ENCODE data around the gene DNASE1.
"Not testable (repeated sequence)": the region's sequence is repeated elsewhere in the genome, so short reads cannot be mapped to it uniquely, and the experiment has no call there.

DNASE1 gene

GRCh38 chr16:3641801-3642396, 12.6 kb upstream of the DNASE1 start:
- DNase-seq (ENCODE audit: low spot score): no peak

GRCh38 chr16:3642397-3643094, 11.9 kb upstream of the DNASE1 start:
- peak; percentile 35 for DNase-seq (ENCODE audit: low spot score)

- no peak for DNase-seq (ENCODE audit: low spot score)
Measured at GRCh38 chr16:3643095-3643730, 11.3 kb upstream of the DNASE1 start.

- no peak for DNase-seq (ENCODE audit: low spot score)
Measured at GRCh38 chr16:3645108-3645503, 9.4 kb upstream of the DNASE1 start.

- DNase-seq (ENCODE audit: low spot score): no peak
Measured at GRCh38 chr16:3645504-3646347, 8.8 kb upstream of the DNASE1 start.

GRCh38 chr16:3646348-3646920, 8.1 kb upstream of the DNASE1 start:
- DNase-seq (ENCODE audit: low spot score): peak; percentile 83

- no peak for DNase-seq (ENCODE audit: low spot score)
Measured at GRCh38 chr16:3650631-3651265, 3.7 kb upstream of the DNASE1 start.

GRCh38 chr16:3651461-3652372, 2.8 kb upstream of the DNASE1 start:
- no peak for DNase-seq (ENCODE audit: low spot score)

- DNase-seq (ENCODE audit: low spot score): no peak
Measured at GRCh38 chr16:3652373-3653195, 1.9 kb upstream of the DNASE1 start.

GRCh38 chr16:3655030-3655395, 522 bp downstream of the DNASE1 start:
- DNase-seq (ENCODE audit: low spot score): no peak

GRCh38 chr16:3655396-3656159, 1.1 kb downstream of the DNASE1 start:
- DNase-seq (ENCODE audit: low spot score): no peak

- not testable (repeated sequence) for DNase-seq (ENCODE audit: low spot score)
Measured at GRCh38 chr16:3656160-3656490, 1.6 kb downstream of the DNASE1 start.

GRCh38 chr16:3656491-3657468, 2.3 kb downstream of the DNASE1 start:
- DNase-seq (ENCODE audit: low spot score): no peak

- no peak for DNase-seq (ENCODE audit: low spot score)
Measured at GRCh38 chr16:3659251-3659650, 4.8 kb downstream of the DNASE1 start.

GRCh38 chr16:3661311-3661710, 6.8 kb downstream of the DNASE1 start:
- DNase-seq (ENCODE audit: low spot score): no peak

GRCh38 chr16:3661922-3662321, 7.4 kb downstream of the DNASE1 start:
- DNase-seq (ENCODE audit: low spot score): no peak

GRCh38 chr16:3662601-3663000, 8.1 kb downstream of the DNASE1 start:
- DNase-seq (ENCODE audit: low spot score): no peak

All from HuH-7.5 (cell line).